ENCODE data around the gene HPSE. TPM values are rescaled to one million over a fixed set of nuclear protein-coding genes. Genes with fewer than 3 reads are reported as not detected.
"Not testable (repeated sequence)": the region's sequence is repeated elsewhere in the genome, so short reads cannot be mapped to it uniquely, and the experiment has no call there.

Gene HPSE
- total RNA-seq, 1 donor from 2014 or later = 5.5 TPM

- no peak overlapping the region for H3K27ac ChIP-seq
- no peaks in the 10 kb centered on the region for H3K36me3 ChIP-seq
- H3K4me3 ChIP-seq = no peak overlapping the region
- no peak for TF ChIP-seq CTCF (IDR thresholded peaks at IDR 0.05)
- intact Hi-C loops (cut with DNase I) = no loop called here
- H3K27me3 ChIP-seq (ENCODE audit: low read depth) = no peaks in the 10 kb centered on the region
- no peak for ATAC-seq
- no peaks in the 10 kb centered on the region for H3K4me1 ChIP-seq
- no peaks in the 10 kb centered on the region for H3K9me3 ChIP-seq
- DNase-seq = no peak
Observed at GRCh38 chr4:83293305-83294046, 41.2 kb downstream of the HPSE start.

GRCh38 chr4:83290059-83290774, 44.4 kb downstream of the HPSE start:
- H3K4me3 ChIP-seq; H3K36me3 ChIP-seq; intact Hi-C loops (cut with DNase I); H3K27me3 ChIP-seq (ENCODE audit: low read depth); DNase-seq; H3K9me3 ChIP-seq; ATAC-seq; H3K27ac ChIP-seq; H3K4me1 ChIP-seq: not testable (repeated sequence)

- peaks cover 15% of the 10 kb centered on the region for H3K4me1 ChIP-seq
- H3K4me3 ChIP-seq; intact Hi-C loops (cut with DNase I); DNase-seq; ATAC-seq; H3K36me3 ChIP-seq; H3K9me3 ChIP-seq; H3K27me3 ChIP-seq (ENCODE audit: low read depth); H3K27ac ChIP-seq: not testable (repeated sequence)
Observed at GRCh38 chr4:83288381-83288780, 46.3 kb downstream of the HPSE start.

GRCh38 chr4:83285055-83285407, 49.6 kb downstream of the HPSE start:
- ATAC-seq = peak; percentile 54 to 61
- H3K27ac ChIP-seq = peak overlapping the region; percentile 92
- H3K36me3 ChIP-seq = no peaks in the 10 kb centered on the region
- intact Hi-C loops (cut with DNase I) = no loop called here
- H3K9me3 ChIP-seq = no peaks in the 10 kb centered on the region
- peak overlapping the region; percentile 58 for H3K4me3 ChIP-seq
- peaks cover 22% of the 10 kb centered on the region for H3K4me1 ChIP-seq
- no peaks in the 10 kb centered on the region for H3K27me3 ChIP-seq (ENCODE audit: low read depth)
- no peak for DNase-seq
- no peak for TF ChIP-seq CTCF (IDR thresholded peaks at IDR 0.05)

- Histone ChIP-seq H3K27me3 (ENCODE audit: low read depth) (no peaks in the 10 kb centered on the region), H3K4me1 (peaks cover 22% of the 10 kb centered on the region), H3K27ac (peak within 1 kb of the TSS; percentile 92), H3K36me3 (no peaks in the 10 kb centered on the region), H3K9me3 (no peaks in the 10 kb centered on the region), H3K4me3 (peak within 1 kb of the TSS; percentile 58)
- intact Hi-C loops (cut with DNase I) = no loop called here
- ATAC-seq (peak; percentile 96 to 98), DNase-seq (peak; percentile 97)
- peak; percentile 43 for TF ChIP-seq CTCF (IDR thresholded peaks at IDR 0.05)
Observed at GRCh38 chr4:83284193-83285054, 50.2 kb downstream of the HPSE start, which contains the start of gene COQ2. TSS of gene COQ2 (minus strand) at chr4:83284798. CDS start at chr4:83284764, 34 bp downstream.

- peaks cover 8% of the 10 kb centered on the region for H3K36me3 ChIP-seq
- peaks cover 22% of the 10 kb centered on the region for H3K4me1 ChIP-seq
- H3K9me3 ChIP-seq = no peaks in the 10 kb centered on the region
- ATAC-seq (no peak), DNase-seq (no peak)
- no peak for TF ChIP-seq CTCF (IDR thresholded peaks at IDR 0.05)
- no peak overlapping the region for H3K4me3 ChIP-seq
- no peak overlapping the region for H3K27ac ChIP-seq
- H3K27me3 ChIP-seq (ENCODE audit: low read depth) = no peaks in the 10 kb centered on the region
- intact Hi-C loops (cut with DNase I) = no loop called here
Observed at GRCh38 chr4:83283181-83283580, 51.5 kb downstream of the HPSE start.

Measured in lower lobe of right lung (tissue), 2 donors.